ENCODE data around the gene DDN. TPM values are rescaled to one million over a fixed set of nuclear protein-coding genes. Genes with fewer than 3 reads are reported as not detected.

Gene DDN
- total and polyA plus RNA-seq, 9 of the 15 experiments (the other 6 are each of a cell fraction or from before 2014, with no cell fraction given), result 0.03 to 3.6 (median 1.6) TPM

GRCh38 chr12:48977290-48978281, 21.6 kb downstream of the DDN start (continued):
- TF ChIP-seq MGA (IDR thresholded peaks at IDR 0.05) (peak; percentile 76), ZFX (CRISPR knock-in tag; IDR thresholded peaks at IDR 0.05) (peak; percentile 57), CTCF (IDR thresholded peaks at IDR 0.05 in 2 of 3, conservative IDR thresholded peaks at IDR 0.05 in 1 of 3; ENCODE audit: insufficient read depth in 2 of 3, low read depth in 1 of 3, low read length in 3 of 3) (peak; percentile 69 to 99 (median 90)), KDM2B (CRISPR knock-in tag; IDR thresholded peaks at IDR 0.05) (no peak), ETS2 (tag; IDR thresholded peaks at IDR 0.05; ENCODE audit: borderline replicate concordance, poor library complexity, severe bottlenecking) (no peak), E2F1 (CRISPR knock-in tag; IDR thresholded peaks at IDR 0.05) (no peak), RNF2 (IDR thresholded peaks at IDR 0.05) (peak; percentile 58; the same call in 1 of the 2 replicates), ZBTB7A (IDR thresholded peaks at IDR 0.05; ENCODE audit: borderline replicate concordance, control insufficient read depth, low read depth, low read length) (peak; percentile 93), MEIS2 (IDR thresholded peaks at IDR 0.05; ENCODE audit: partially characterized antibody) (peak; percentile 22), ZSCAN32 (CRISPR knock-in tag; IDR thresholded peaks at IDR 0.05) (no peak), SPI1 (IDR thresholded peaks at IDR 0.05; ENCODE audit: borderline replicate concordance, low read depth, low read length) (no peak)

All from K562 (cell line).